ENCODE data around the gene ZP1.
A peak's percentile ranks its signal among the peaks of the same experiment; 100 is the strongest.

ZP1 gene

DNA sequence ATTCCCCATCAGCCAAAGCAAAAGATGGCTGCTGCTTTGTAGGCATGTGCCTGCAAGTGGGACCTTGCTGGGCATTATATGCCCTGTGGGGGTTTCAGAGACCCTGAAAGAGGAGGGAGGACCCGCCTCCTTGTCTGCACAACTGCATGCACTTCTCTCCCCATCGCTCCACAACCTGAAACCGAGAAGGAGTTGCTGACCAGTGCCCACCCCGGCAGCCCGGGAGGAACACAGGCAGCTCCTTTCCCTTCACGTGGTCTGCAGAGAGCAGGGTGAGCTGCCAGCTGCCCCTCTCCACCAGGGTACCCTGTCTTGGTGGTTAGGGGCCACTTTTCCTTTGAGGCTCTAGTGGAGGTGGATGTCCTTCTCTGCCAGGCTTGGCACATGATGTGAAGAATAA lies 55.6 kb downstream of the ZP1 start:
- DNase-seq (ENCODE audit: low read depth, low spot score) = no peak

DNA sequence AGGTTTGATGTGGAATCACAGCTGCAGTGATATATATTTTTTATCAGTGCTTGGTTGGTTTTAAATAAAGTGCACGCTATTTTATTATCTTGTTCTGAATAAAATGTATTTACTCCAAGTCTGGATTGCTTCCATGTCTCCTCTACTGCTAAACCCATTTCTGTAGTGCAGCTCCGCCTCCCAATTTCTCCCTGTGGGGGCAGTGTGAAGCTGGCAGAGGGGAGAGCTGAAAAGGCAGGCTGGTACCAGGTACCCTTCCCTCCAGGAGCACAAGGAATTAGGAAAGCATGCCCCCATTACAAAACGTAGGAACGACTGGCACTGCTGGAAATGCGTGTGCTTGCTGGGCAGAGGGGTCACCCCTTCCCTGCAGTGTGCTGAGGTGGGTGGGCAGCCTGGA lies 56.0 kb downstream of the ZP1 start:
- DNase-seq (ENCODE audit: low read depth, low spot score) = no peak

DNA sequence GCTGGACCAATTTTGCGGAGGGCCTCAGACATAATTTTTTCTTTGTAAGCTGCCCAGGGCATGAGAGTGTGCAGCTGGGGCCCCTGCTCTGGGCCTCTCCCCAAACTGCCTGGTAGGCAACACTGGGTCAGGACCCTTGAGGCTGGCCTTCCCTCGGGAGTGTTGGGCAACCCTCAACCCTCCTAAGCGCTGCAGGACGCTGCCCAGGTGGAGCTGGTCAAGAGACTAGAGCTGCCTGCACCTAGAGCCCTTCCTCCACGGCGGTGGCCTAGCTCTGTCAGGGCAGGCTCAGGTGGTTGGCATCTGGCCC lies 56.4 kb downstream of the ZP1 start:
- DNase-seq (ENCODE audit: low read depth, low spot score) = no peak

DNA sequence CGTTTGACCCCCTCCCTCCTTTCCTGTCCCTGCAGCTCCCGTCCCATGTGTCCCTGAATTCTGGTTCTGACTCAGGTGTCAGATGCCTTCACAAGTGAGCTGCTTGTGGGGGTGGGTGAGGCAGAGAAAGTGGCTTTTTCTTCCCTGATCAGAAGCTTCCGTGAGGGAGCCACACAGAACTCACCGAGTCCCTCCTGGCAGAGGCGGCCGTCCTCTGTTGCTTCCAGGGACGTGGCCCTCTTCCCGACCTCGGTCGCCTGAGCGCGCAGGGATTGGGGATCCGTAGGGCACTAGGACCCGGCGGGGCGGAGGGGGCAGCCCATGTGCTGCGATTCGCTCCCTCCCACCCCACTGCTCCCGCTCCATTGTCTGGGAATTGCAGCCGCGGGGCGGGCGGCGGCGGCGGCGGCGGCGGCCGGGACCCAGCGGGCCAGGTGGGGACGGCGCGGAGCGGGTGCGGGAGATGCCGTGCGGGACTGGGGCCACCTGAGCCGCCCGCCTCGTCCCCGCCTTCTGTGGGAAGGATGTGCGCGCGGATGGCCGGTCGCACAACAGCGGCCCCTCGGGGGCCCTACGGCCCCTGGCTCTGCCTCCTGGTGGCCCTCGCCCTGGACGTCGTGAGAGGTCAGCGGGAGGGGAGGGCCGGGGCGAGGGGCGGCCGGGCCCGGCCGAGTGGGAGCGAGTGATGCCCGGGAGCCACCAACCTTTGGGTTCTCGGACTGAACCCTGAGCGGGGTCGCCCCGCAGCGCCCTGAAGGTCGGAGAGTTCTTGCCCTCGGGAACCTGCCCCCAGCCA lies 57.0 kb downstream of the ZP1 start, which contains the start of gene TMEM132A:
Gene TMEM132A (plus strand): TSS at position 351 of the 796 bp plus-strand sequence. CDS start 174 bp downstream, at position 525.
- DNase-seq (ENCODE audit: low read depth, low spot score) = peak; percentile 82
